GM06990 (cell line): ENCODE data around the gene GCLC.

Experiments
- DNase-seq: peaks from one replicate; pipeline ENCODE4 v3.0.0-alpha.2; 2011; ENCODE audit not compliant: insufficient read length; ENCODE audit errors: extremely low read depth
- H3K27me3 ChIP-seq: replicated peaks from 2 replicates; pipeline ENCODE4 v1.6.0; 2011; ENCODE audit warnings: low read length; ENCODE audit not compliant: control insufficient read depth, insufficient read depth
- H3K36me3 ChIP-seq: 2 replicates; pipeline ENCODE4 v1.5.1; 2011; ENCODE audit warnings: low read length; ENCODE audit not compliant: control insufficient read depth, insufficient read depth
- H3K4me3 ChIP-seq: replicated peaks from 2 replicates; pipeline ENCODE4 v1.5.1; 2011; ENCODE audit warnings: low read depth, mild to moderate bottlenecking, control low read depth, low read length
- CTCF ChIP-seq: IDR thresholded peaks from 2 replicates; pipeline ENCODE4 v1.5.1; 2011; ENCODE audit warnings: low read length, control low read depth, mild to moderate bottlenecking, inconsistent platforms; ENCODE audit not compliant: insufficient read depth, poor library complexity, severe bottlenecking

The GCLC gene

DNA sequence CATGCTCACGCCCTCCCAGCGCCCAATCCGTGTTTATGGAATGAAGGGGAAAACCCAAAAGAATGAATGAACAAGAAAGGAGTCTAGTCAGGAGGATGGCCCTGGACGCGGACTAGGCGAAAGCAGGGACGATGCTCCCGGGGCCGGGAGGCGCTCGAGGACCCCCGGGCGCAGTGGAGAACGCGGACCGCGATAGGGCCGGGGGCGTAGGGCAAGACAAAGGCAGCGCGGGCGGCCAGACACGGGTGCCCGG lies 758 bp downstream of the GCLC start:
- TF ChIP-seq CTCF: no peak
- Histone ChIP-seq H3K27me3 (no peaks in the 10 kb centered on the region), H3K36me3 (no peaks in the 10 kb centered on the region; the same call in 1 of the 2 replicates), H3K4me3 (peak overlapping the region; percentile 90)
- no peak for DNase-seq

GRCh38 chr6:53543359-53544216 lies 1.3 kb downstream of the GCLC start:
- no peak for TF ChIP-seq CTCF
- Histone ChIP-seq H3K4me3 (peak overlapping the region; percentile 90), H3K27me3 (no peaks in the 10 kb centered on the region), H3K36me3 (no peaks in the 10 kb centered on the region; the same call in 1 of the 2 replicates)
- no peak for DNase-seq

GRCh38 chr6:53541900-53542299 lies 3.0 kb downstream of the GCLC start:
- no peak for TF ChIP-seq CTCF
- Histone ChIP-seq H3K4me3 (no peak overlapping the region), H3K27me3 (no peaks in the 10 kb centered on the region), H3K36me3 (no peaks in the 10 kb centered on the region; the same call in 1 of the 2 replicates)
- no peak for DNase-seq

- H3K4me3 ChIP-seq: no peak overlapping the region
- DNase-seq: no peak
- no peaks in the 10 kb centered on the region for H3K27me3 ChIP-seq
- TF ChIP-seq CTCF: no peak
- no peaks in the 10 kb centered on the region; the same call in 1 of the 2 replicates for H3K36me3 ChIP-seq
Measured at GRCh38 chr6:53540129-53540692, 4.7 kb downstream of the GCLC start.

DNA sequence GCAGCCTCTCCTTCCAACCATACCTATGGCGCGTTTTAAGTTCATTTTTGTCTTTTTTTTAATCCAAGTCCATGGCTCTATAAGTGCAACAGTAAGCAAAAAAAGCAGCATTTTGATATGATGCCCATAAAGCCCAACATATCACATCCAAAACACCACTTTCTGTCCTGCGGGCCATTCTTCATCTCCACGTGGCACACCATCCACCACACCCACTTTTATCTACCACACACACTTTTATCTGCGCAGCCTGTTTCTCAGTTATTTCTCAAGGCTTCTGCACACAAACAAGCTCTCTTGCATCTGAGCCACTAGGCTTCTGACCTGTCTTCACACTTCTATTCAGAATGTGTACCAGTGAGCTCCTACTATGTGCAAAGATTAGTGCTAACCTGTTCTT lies 5.3 kb downstream of the GCLC start:
- TF ChIP-seq CTCF: no peak
- no peaks in the 10 kb centered on the region; the same call in 1 of the 2 replicates for H3K36me3 ChIP-seq
- DNase-seq: no peak
- H3K27me3 ChIP-seq: no peaks in the 10 kb centered on the region
- no peak overlapping the region for H3K4me3 ChIP-seq
